PC-3 (cell line): ENCODE data around the gene BNIP5. TPM values are rescaled to one million over a fixed set of nuclear protein-coding genes. Genes with fewer than 3 reads are reported as not detected.
"Not testable (repeated sequence)": the region's sequence is repeated elsewhere in the genome, so short reads cannot be mapped to it uniquely, and the experiment has no call there.

Experiments
- ATAC-seq: fragments of 200-7000 bp; cut with Tn5 transposase; 2 replicates; pipeline ENCODE4 v1.9.1; 2020; ENCODE audit warnings: mild to moderate bottlenecking, moderate library complexity
- BruUV-seq: library from RNA; stranded (reverse); fragments of 400-500 nt; replicated peaks from 2 replicates; lab custom pipeline; 2021; lab: Mats Ljungman, UMichigan
- CTCF ChIA-PET: fragments of 300-600 bp; sonication (Branson Sonifier 250); formaldehyde crosslinking; loops from one replicate; lab custom pipeline; 2022; ENCODE audit warnings: antibody characterized with exemption; lab: Charles Lee
- POLR2A ChIA-PET: fragments of 300-600 bp; sonication (Branson Sonifier 250); formaldehyde crosslinking; loops from one replicate; lab custom pipeline; 2022; ENCODE audit warnings: antibody characterized with exemption; ENCODE audit not compliant: unreplicated experiment; lab: Charles Lee
- DNase-seq: peaks from one replicate; pipeline ENCODE4 v3.0.0-alpha.2; 2015
- H2AFZ ChIP-seq: fragments of 300-600 bp; sonication (generic); 2 replicates; pipeline ENCODE4 v1.6.0; 2016; ENCODE audit warnings: antibody characterized with exemption, low read length
- H3F3A ChIP-seq: fragments of 300-600 bp; sonication (generic); one replicate; pipeline ENCODE4 v1.6.0; 2017; ENCODE audit warnings: antibody characterized with exemption, low read length, control low read depth, mild to moderate bottlenecking; ENCODE audit not compliant: unreplicated experiment
- H3K27ac ChIP-seq: fragments of 300-600 bp; sonication (generic); 2 replicates; pipeline ENCODE4 v1.5.1; 2016; ENCODE audit warnings: mild to moderate bottlenecking, low read length
- H3K27me3 ChIP-seq: fragments of 300-600 bp; sonication (generic); 2 replicates; pipeline ENCODE4 v1.6.1; 2016; ENCODE audit warnings: low read length, mixed read lengths
- H3K36me3 ChIP-seq: fragments of 300-600 bp; sonication (generic); 2 replicates; pipeline ENCODE4 v1.6.1; 2016; ENCODE audit warnings: low read depth, mixed run types, low read length, mixed read lengths
- H3K4me1 ChIP-seq: fragments of 300-600 bp; sonication (generic); 2 replicates; pipeline ENCODE4 v1.5.1; 2016; ENCODE audit warnings: low read length; ENCODE audit not compliant: insufficient read depth
- H3K4me2 ChIP-seq: fragments of 300-600 bp; sonication (generic); 2 replicates; pipeline ENCODE4 v1.6.0; 2016; ENCODE audit warnings: low read length
- H3K4me3 ChIP-seq: fragments of 300-600 bp; sonication (generic); 2 replicates; pipeline ENCODE4 v1.5.1; 2016; ENCODE audit warnings: mild to moderate bottlenecking, low read length, mixed read lengths
- H3K79me2 ChIP-seq: fragments of 300-600 bp; sonication (generic); 2 replicates; pipeline ENCODE4 v1.6.1; 2017; ENCODE audit warnings: low read length, mixed read lengths
- H3K9ac ChIP-seq: fragments of 300-600 bp; sonication (generic); 2 replicates; pipeline ENCODE4 v1.6.0; 2016; ENCODE audit warnings: mild to moderate bottlenecking, low read length
- H3K9me2 ChIP-seq: fragments of 300-600 bp; sonication (generic); replicated peaks from 2 replicates; pipeline ENCODE4 v1.6.1; 2016; ENCODE audit warnings: mixed run types, low read length, mixed read lengths
- H3K9me3 ChIP-seq: fragments of 300-600 bp; sonication (generic); 2 replicates; pipeline ENCODE4 v1.6.1; 2016; ENCODE audit warnings: low read length, mixed read lengths
- H4K20me1 ChIP-seq: fragments of 300-600 bp; sonication (generic); 2 replicates; pipeline ENCODE4 v1.6.1; 2016; ENCODE audit warnings: low read length, mixed read lengths
- CTCF ChIP-seq: fragments of 300-600 bp; sonication (generic); conservative IDR thresholded peaks from 2 replicates; pipeline ENCODE4 v1.5.1; 2017; ENCODE audit warnings: antibody characterized with exemption, low read depth, mild to moderate bottlenecking, low read length
- EZH2 ChIP-seq: fragments of 300-600 bp; sonication (generic); IDR thresholded peaks from one replicate; pipeline ENCODE4 v1.6.1; 2017; ENCODE audit warnings: antibody characterized with exemption, mild to moderate bottlenecking, low read length; ENCODE audit not compliant: unreplicated experiment
- EZH2phosphoT487 ChIP-seq: fragments of 300-600 bp; sonication (generic); IDR thresholded peaks from 2 replicates; pipeline ENCODE4 v1.6.1; 2018; ENCODE audit warnings: mild to moderate bottlenecking, antibody characterized with exemption, low read length, borderline replicate concordance
- intact Hi-C: fragments of 100-400 bp; cut with micrococcal nuclease; formaldehyde crosslinking; loops from 2 replicates; pipeline ENCODE4 v1.9.0; 2023
- total RNA-seq: library from RNA; depleted of rRNA; stranded (reverse); fragments of >200 nt; gene quantifications from 2 replicates; pipeline ENCODE4 v1.2.3, GENCODE V29; 2014

Gene BNIP5
- total RNA-seq, 1 experiment from 2014 or later = not detected

DNA sequence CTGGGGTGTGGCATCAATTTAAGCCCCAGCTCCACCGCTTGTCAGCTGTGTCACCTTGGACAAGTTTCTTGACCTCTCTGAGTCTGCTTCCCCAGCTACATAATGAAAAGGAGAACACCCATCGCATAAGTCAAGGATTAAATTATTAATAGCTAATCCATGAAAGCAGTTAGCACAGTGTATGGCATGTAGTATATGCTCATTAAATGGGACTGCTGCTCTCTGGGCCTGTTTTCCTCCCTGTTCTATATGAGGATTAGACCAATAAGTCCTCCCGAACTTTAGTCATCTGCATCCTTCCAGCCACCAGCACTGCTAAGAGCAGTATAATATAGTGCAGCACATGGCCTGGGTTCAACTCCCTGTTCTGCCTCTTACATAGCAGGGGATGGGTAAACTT lies 31.1 kb upstream of the BNIP5 start:
- Histone ChIP-seq H3K4me3 (no peak overlapping the region), H3K4me2 (no peak overlapping the region), H2AFZ (no peak overlapping the region), H3F3A (no peaks in the 10 kb centered on the region), H3K27ac (no peak overlapping the region), H3K27me3 (no peaks in the 10 kb centered on the region), H4K20me1 (no peaks in the 10 kb centered on the region), H3K4me1 (no peaks in the 10 kb centered on the region), H3K36me3 (no peaks in the 10 kb centered on the region), H3K9ac (no peak overlapping the region), H3K79me2 (no peaks in the 10 kb centered on the region), H3K9me3 (no peaks in the 10 kb centered on the region), H3K9me2 (no peaks in the 10 kb centered on the region)
- POLR2A ChIA-PET = no interaction called here
- DNase-seq (no peak), ATAC-seq (no peak)
- intact Hi-C loops = no loop called here
- CTCF ChIA-PET = no interaction called here
- no TSS peak for BruUV-seq
- TF ChIP-seq EZH2phosphoT487 (no peak), EZH2 (no peak)

DNA sequence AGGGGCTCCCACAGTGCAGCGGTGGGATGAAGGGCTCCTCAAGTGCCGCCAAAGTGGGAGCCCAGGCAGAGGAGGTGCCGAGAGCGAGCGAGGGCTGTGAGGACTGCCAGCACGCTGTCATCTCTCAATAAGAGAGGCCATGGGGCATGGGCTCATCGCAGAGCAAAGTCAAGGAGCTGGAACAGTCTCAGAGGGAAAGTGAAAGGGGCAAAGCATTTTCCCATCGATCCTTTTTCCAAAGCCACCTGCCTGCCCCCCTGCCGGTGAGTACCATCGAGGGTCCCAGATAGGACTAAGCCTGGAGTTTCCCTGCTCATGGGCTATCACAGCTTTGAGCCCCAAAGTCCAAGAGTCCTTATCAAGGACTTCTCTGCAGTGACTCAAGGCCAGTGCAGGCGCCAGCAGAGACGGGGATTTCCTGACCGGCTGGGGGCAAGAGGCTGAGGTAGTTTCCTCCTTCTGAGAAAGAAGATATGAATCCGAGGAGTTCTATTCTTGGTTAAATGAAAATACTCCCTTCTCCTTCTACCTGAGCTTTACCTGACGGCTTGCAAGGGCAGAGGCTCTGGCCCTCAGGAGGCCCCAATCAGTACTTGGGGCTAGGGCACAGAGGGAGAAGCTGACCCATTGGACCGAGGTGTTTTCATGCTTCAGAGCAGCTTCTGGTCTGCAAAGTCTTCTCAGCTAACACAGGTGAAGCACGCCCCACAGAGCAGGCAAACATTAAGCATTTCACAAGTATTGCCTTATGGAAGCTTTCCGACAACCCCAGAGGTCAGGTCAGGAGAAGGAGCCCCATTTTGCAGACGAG lies 28.2 kb upstream of the BNIP5 start:
- no peak overlapping the region for H3K27ac ChIP-seq
- POLR2A ChIA-PET = interaction anchor here (0.6 kb wide), 1 partner anchor 236 kb away, joined by 14 read pairs; no protein-coding TSS in a partner anchor
- no peak overlapping the region for H2AFZ ChIP-seq
- no peaks in the 10 kb centered on the region for H4K20me1 ChIP-seq
- no peaks in the 10 kb centered on the region for H3K9me3 ChIP-seq
- BruUV-seq = no TSS peak
- no peak for TF ChIP-seq CTCF
- TF ChIP-seq EZH2 = no peak
- TF ChIP-seq EZH2phosphoT487 = no peak
- DNase-seq = no peak
- H3K79me2 ChIP-seq = no peaks in the 10 kb centered on the region
- no peak overlapping the region for H3K9ac ChIP-seq
- H3K27me3 ChIP-seq = no peaks in the 10 kb centered on the region
- H3K9me2 ChIP-seq = no peaks in the 10 kb centered on the region
- no peak overlapping the region for H3K4me3 ChIP-seq
- intact Hi-C loops = no loop called here
- CTCF ChIA-PET = no interaction called here
- ATAC-seq = no peak
- H3K4me1 ChIP-seq = no peaks in the 10 kb centered on the region
- no peaks in the 10 kb centered on the region for H3F3A ChIP-seq
- H3K4me2 ChIP-seq = no peak overlapping the region
- no peaks in the 10 kb centered on the region for H3K36me3 ChIP-seq

- H4K20me1 ChIP-seq, H3K9ac ChIP-seq, DNase-seq, H3K9me3 ChIP-seq, H2AFZ ChIP-seq, BruUV-seq, H3K27ac ChIP-seq, intact Hi-C loops, H3K36me3 ChIP-seq, H3K4me1 ChIP-seq, H3F3A ChIP-seq, H3K27me3 ChIP-seq, CTCF ChIA-PET, H3K79me2 ChIP-seq, H3K4me2 ChIP-seq, POLR2A ChIA-PET, ATAC-seq, H3K9me2 ChIP-seq, H3K4me3 ChIP-seq: not testable (repeated sequence)
Measured at GRCh38 chr6:36364061-36364635, 27.5 kb upstream of the BNIP5 start.

- POLR2A ChIA-PET, intact Hi-C loops, DNase-seq, H2AFZ ChIP-seq, CTCF ChIA-PET, H3K4me1 ChIP-seq, H3K9me3 ChIP-seq, H3K4me3 ChIP-seq, H3K79me2 ChIP-seq, H3K36me3 ChIP-seq, BruUV-seq, H3K27me3 ChIP-seq, H4K20me1 ChIP-seq, ATAC-seq, H3K9ac ChIP-seq, H3F3A ChIP-seq, H3K9me2 ChIP-seq, H3K4me2 ChIP-seq, H3K27ac ChIP-seq: not testable (repeated sequence)
Measured at GRCh38 chr6:36363371-36363752, 26.7 kb upstream of the BNIP5 start.
